Fibroblast of gingiva (primary cell): ENCODE data around the gene GALNT17.
A peak's percentile ranks its signal among the peaks of the same experiment; 100 is the strongest.

Experiments used
- DNase-seq: peaks from one replicate; pipeline ENCODE4 v3.0.0-alpha.2; 2011; ENCODE audit warnings: low read depth

Gene GALNT17

GRCh38 chr7:71506822-71507221 is 374.9 kb downstream of the GALNT17 start:
- DNase-seq: no peak

GRCh38 chr7:71507680-71508602 is 376.0 kb downstream of the GALNT17 start:
- DNase-seq: no peak

DNA sequence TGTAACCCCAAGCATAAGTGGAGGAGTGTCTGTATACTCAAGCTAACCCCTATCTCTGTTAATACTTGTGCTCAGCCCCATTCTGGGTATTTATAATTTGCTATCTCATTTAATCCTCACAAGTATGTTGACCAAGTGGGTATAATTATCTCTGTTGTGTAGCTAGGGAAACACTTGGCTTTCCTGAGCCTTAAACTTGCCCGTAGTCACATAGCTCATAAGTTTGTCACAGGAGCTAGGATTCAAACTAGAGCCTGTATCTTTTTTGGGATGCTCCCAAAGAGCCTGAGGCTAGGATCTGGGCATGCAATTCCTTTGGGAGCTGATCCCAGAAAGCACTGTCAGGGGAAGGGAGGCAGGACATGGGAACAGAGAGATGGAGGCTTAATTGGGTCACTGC is 377.4 kb downstream of the GALNT17 start:
- DNase-seq: no peak

- DNase-seq: no peak
These were observed 379.4 kb downstream of the GALNT17 start for GRCh38 chr7:71511361-71511807.

DNA sequence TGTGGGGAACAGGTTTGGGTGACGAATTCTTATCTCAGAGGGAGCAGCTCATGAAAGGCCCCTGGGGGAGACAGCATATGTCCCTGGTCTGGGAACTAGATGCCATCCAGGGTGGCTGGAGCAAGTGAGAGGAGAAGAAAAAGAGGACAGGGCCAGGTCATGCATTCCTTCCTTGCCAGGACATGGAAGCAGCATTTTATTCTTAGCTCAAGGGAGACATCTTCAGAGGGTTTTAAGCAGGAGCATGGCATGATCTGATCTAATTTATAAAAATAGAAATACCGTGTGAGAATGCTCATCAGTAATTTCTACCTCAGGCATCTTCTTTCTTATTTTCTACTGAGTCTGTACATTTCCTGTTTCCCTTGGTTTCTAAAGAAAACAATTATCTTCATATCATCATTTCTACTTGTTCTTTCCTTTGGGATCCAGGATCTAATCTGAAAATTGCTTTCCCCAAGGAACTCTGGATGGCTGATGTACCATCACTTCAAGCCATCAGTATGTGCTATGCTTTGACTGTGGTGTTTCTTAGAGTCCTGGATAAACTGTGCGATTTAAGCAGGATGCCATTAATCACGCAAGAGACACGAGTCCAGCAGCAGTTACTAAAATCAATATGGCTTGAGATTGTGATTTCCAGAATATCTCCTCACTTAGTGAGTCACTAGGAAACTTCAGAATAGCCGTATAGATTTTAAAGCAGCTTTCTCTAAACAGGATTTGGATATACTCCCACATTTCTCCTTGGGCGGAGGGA is 386.2 kb downstream of the GALNT17 start:
- DNase-seq: no peak

DNA sequence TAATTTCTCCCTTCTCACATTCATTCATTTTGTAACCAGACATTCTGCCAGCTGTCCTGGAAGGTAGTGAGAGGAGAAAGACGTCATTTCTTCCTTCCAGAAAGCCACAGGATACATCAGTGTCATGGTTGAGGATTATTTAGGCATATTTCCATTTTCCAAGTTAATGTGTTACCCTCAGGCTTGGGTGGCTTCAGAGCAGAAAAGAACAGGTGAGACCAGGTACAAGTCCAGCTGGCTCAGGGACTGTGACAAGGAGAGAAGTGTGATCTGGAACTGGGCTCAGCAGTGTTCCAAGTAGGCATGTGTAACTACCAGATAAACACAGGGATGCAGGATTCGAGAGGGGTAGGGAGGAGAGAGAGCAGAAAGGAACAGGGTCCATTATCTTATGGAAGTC is 386.9 kb downstream of the GALNT17 start:
- no peak for DNase-seq

DNA sequence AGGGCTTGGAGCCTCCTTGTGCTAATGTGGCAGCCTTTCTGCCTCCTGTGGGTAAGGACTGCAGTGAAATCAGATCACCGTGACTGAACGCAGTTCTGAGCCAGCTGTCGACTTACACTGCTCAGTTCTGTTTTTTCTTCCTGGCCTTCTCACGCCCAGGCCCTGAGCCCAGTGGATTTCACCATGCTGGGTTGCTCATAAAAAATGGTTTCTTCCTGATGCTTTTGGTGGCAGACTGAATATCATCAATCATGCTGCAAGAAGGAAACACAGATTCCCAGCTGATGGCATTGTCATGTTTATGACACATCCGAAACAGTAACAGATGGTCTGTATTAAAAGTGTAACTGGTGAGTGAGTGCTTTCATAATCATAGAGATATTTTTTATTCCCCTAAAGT is 389.6 kb downstream of the GALNT17 start:
- peak; percentile 24 for DNase-seq

GRCh38 chr7:71526106-71526505 is 394.2 kb downstream of the GALNT17 start:
- DNase-seq: no peak

- DNase-seq: no peak
These were observed 395.3 kb downstream of the GALNT17 start for GRCh38 chr7:71527213-71527612.

GRCh38 chr7:71535616-71536015 is 403.7 kb downstream of the GALNT17 start:
- no peak for DNase-seq

DNA sequence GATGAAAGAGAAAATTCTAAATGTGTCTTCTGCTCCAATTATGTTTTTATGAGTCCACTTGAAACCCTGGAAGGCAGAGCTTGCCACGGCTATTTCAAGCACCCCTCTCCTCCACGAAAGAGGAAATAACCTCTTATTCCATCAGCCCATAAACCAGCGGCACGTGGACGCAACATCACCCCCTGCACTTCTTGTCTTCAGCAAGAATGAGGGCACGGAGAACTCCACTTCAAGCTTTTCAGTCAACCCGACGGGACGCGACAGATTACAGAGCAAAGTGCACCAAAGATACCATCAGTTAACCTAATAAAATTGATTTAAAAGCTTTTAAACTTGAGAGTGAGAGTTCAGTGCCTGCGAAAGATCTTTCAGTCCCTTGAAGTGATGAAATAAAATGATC is 406.3 kb downstream of the GALNT17 start:
- DNase-seq: no peak

DNA sequence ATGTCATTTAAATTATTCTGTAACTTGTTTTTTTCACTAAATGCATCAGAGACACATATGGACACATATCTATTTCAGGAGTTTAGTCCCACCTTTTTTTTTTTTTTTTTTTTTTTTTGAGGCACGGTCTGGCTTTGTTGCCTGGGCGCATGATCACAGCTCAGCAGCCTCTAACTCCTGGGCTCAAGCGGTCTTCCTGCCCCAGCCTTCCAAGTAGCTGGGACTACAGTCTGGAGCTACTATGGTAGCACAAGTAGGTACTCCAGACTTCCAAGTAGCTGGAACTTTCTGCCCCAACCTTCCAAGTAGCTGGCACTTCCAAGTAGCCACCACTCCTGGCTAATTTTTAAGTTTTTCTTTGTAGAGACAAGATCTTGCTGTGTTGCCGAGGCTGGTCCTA is 407.7 kb downstream of the GALNT17 start:
- DNase-seq: no peak

DNA sequence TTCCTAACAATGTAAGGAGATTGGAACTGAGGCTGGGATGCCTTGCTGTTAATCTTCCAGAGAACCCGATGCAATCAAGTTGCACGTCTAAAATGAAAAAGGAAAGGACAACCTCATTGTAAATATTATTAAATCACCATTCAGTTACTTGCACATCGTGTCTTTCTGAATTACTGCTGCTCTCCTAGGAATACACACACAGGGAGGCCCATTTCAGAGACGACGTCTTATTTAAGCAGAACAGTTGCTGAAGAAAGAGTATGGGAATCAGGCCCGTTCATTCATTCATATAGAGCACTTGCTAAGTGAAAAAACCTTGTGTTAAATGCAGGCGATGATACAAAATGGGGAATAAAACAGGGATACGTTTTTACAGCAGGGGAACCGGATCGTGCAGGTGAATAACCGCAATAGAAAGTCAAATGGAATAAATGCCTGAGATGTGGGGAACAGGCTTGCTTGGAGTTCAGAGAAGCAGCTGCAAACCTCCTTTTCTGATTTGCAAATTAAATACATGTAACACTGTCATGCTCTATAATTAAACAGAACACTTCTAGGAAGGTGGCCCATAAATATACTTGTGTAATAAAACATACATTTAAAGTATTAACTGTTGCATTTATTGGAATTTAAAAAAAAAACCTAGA is 409.9 kb downstream of the GALNT17 start:
- DNase-seq: no peak

DNA sequence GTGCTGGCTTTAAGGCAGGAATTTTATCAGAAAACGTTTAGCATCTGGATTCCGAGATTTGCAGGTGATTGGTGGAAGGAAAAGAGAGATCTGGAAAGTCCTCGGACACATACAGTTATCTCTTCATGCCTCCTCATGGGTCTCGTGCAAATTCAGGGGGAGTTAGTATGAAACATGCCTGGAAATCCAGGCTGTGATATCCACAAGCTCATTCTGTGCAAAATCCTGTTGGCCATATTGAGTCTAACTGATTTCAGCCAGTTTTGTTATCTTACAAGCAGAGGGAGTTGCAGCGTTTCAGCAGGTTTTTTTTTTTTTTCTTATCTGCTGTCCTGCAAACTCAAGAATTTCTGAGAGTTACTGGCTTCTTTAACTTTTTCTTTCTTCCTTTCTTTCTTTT is 411.5 kb downstream of the GALNT17 start:
- DNase-seq: no peak

- DNase-seq: no peak
These were observed 412.9 kb downstream of the GALNT17 start for GRCh38 chr7:71544816-71545215.

DNA sequence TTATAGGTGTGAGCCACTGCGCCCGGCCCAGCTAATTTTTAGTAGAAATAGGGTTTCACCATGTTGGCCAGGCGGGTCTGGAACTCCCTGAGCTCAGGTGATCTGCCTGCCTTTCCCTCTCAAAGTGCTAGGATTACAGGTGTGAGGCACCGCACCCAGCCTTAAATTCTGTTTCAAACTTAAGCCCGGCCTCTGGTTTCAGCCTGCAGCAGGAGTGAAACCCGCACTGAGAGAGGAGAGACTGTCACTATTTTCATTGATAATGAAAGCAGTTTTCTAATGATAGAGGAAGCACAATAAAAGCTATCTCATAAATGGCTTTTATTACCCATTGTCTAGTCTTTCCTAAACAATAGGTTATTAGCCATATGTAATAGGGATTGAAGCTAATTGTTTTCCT is 415.5 kb downstream of the GALNT17 start:
- no peak for DNase-seq

DNA sequence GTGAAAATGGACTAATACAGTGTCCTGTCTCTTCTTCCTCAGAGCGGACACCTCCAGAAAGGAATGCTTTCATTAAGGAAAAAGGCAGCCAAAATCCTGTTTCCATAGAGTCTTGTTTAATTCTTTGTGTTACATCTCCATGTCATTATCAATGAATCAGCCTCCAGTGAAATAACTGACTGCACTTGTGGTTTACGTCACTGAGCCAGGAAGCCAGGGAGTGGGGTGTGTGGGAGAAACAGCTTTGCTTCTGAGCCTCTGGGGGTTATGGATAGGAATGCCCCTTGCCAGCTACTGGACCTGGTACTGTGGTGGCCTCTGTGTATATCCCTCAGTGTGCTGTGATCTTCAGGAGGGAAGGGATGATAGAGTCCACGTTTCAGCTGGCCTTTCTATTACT is 416.8 kb downstream of the GALNT17 start:
- no peak for DNase-seq

GRCh38 chr7:71553306-71553705 is 421.4 kb downstream of the GALNT17 start:
- DNase-seq: no peak

DNA sequence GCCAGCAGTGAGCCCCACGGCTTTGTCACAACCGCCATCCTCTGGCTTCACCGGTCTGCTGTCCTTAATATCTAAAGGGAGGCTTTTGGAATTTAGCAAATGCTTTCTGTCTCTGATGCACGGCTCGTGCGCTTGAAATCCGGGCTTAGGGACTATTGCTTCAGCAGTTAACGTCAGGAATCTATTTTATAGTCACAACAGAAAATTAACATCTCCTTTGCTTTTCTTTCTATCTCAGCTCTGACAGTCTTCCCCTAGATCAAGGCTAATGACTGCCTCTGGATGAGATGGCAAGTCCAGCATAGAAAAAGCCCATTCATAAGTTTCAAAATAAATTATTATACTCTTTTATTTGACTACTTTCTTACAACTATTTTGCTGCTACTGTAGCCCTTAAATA is 423.8 kb downstream of the GALNT17 start:
- no peak for DNase-seq

- no peak for DNase-seq
These were observed 427.1 kb downstream of the GALNT17 start for GRCh38 chr7:71558806-71559613.

DNA sequence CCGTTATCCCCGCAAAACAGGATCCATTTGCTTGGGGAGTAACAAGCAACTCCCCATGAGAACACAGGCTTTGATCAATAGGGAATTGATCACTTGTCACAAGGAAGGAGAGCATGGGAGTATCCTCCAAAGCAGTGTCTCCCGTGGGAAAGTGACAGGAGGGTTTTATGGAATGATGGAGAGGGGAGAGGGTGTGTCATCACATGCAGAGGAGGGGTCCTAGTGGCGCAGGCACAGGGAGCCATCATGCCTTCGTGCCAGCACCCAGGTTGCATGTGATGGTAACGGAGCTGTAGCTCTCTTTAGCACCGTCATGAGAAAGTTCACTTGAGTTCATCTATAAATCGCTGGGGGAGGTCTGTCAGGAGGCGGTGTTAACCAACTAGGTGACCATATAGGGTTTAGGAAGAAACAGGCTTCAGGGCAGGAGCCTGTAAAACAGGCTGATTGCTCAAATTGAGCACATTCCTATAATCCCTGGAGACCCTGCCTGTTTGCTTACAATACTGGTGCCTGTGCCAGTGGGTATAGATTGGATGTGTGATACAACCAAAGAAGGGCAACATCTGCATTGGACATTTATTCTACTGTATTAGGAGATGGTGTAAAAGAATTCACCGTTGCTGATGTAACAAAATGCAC is 428.5 kb downstream of the GALNT17 start:
- DNase-seq: no peak
